ENCODE results near the gene MCM8. TPM values are rescaled to one million over a fixed set of nuclear protein-coding genes. Genes with fewer than 3 reads are reported as not detected.

Gene MCM8
- total RNA-seq, 1 experiment from 2014 or later: 28.0 TPM

DNA sequence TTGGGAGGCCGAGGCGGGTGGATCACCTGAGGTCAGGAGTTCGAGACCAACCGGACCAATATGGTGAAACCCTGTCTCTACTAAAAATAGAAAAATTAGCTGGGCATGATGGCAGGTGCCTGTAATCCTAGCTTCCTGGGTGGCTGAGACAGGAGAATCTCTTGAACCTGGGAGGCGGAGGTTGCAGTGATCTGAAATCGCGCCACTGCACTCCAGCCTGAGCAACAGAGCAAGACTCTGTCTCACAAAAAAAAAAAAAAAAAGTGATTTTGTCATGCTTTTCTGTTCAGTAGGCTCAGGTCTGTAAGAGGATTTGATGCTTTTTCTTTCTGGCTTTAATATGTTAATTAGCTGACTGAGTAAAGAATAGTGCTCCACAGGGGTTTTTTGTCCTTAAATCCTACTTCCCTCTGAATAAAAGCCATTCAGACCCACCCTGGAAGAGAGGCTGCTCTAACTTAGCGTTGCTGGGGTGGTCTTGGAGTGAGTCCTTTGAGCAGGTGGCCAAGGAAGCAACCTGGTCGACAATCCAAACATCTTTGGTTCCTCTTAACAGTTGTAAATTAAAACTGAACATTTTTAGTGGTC, 19.0 kb downstream of the MCM8 start:
- H3K4me3 Mint-ChIP-seq: no peak overlapping the region
- peaks cover 91% of the 10 kb centered on the region for H3K27me3 Mint-ChIP-seq (ENCODE audit: low read depth)
- POLR2A ChIA-PET: interaction anchor here (0.7 kb wide), 2 partner anchors 141 to 143 kb away, joined by 3 read pairs; no protein-coding TSS in a partner anchor

DNA sequence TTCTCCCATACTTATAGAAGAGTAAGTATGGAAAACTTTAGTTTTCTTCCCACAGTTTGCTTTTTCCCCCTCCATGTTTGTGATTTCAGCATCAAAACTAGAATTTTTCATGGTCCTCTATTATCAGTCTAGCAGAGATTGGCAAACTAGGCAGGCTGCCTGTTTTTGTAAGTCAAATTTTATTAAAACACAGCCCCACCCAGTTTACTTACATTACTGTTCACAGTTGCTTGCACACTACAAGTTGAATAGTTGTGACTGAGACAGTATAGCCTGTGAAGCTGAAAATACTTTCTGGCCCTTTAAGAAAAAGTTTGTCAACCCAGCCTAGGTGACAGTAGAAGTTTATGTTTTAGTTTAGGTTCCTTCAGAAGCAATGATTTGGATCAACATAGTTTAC, 19.5 kb downstream of the MCM8 start:
- TF ChIP-seq ESRRA (CRISPR knock-in tag; IDR thresholded peaks at IDR 0.05; ENCODE audit: borderline replicate concordance): no peak
- no peak for TF ChIP-seq CBFB (CRISPR knock-in tag; IDR thresholded peaks at IDR 0.05; ENCODE audit: low read depth)
- no peak for TF ChIP-seq FOXP1 (CRISPR knock-in tag; IDR thresholded peaks at IDR 0.05; ENCODE audit: borderline replicate concordance)
- no peak for TF ChIP-seq KAT7 (CRISPR knock-in tag; IDR thresholded peaks at IDR 0.05; ENCODE audit: borderline replicate concordance)
- TF ChIP-seq, protein P1, sequence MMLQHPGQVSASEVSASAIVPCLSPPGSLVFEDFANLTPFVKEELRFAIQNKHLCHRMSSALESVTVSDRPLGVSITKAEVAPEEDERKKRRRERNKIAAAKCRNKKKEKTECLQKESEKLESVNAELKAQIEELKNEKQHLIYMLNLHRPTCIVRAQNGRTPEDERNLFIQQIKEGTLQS (CRISPR knock-in tag; conservative IDR thresholded peaks at IDR 0.05): no peak
- no peak for TF ChIP-seq HMGA2 (CRISPR knock-in tag; IDR thresholded peaks at IDR 0.05)
- no peak for TF ChIP-seq CREM (CRISPR knock-in tag; IDR thresholded peaks at IDR 0.05)
- TF ChIP-seq, protein P2, sequence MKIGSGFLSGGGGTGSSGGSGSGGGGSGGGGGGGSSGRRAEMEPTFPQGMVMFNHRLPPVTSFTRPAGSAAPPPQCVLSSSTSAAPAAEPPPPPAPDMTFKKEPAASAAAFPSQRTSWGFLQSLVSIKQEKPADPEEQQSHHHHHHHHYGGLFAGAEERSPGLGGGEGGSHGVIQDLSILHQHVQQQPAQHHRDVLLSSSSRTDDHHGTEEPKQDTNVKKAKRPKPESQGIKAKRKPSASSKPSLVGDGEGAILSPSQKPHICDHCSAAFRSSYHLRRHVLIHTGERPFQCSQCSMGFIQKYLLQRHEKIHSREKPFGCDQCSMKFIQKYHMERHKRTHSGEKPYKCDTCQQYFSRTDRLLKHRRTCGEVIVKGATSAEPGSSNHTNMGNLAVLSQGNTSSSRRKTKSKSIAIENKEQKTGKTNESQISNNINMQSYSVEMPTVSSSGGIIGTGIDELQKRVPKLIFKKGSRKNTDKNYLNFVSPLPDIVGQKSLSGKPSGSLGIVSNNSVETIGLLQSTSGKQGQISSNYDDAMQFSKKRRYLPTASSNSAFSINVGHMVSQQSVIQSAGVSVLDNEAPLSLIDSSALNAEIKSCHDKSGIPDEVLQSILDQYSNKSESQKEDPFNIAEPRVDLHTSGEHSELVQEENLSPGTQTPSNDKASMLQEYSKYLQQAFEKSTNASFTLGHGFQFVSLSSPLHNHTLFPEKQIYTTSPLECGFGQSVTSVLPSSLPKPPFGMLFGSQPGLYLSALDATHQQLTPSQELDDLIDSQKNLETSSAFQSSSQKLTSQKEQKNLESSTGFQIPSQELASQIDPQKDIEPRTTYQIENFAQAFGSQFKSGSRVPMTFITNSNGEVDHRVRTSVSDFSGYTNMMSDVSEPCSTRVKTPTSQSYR (CRISPR knock-in tag; IDR thresholded peaks at IDR 0.05): no peak
- no peak for TF ChIP-seq RORB (CRISPR knock-in tag; IDR thresholded peaks at IDR 0.05)
- no peak for TF ChIP-seq SMAD4 (CRISPR knock-in tag; IDR thresholded peaks at IDR 0.05)
- TF ChIP-seq NFE2L1 (CRISPR knock-in tag; IDR thresholded peaks at IDR 0.05): no peak
- TF ChIP-seq TEAD1 (CRISPR knock-in tag; IDR thresholded peaks at IDR 0.05): no peak
- TF ChIP-seq GABPB1 (CRISPR knock-in tag; IDR thresholded peaks at IDR 0.05): no peak
- ATAC-seq (no peak), DNase-seq (ENCODE audit: low spot score) (no peak)
- Mint-ChIP-seq H3K4me1 (peaks cover 15% of the 10 kb centered on the region), H3K9me3 (no peaks in the 10 kb centered on the region), H3K27ac (no peak overlapping the region), H3K27me3 (ENCODE audit: low read depth) (peaks cover 88% of the 10 kb centered on the region), H3K4me3 (no peak overlapping the region), H3K36me3 (peaks cover 80% of the 10 kb centered on the region)
- CTCF ChIA-PET: interaction anchor here (1.2 kb wide), 1 partner anchor 32 kb away, joined by 4 read pairs; no protein-coding TSS in a partner anchor
- POLR2A ChIA-PET: interaction anchor here (0.7 kb wide), 2 partner anchors 141 to 144 kb away, joined by 3 read pairs; no protein-coding TSS in a partner anchor

More for the DNA sequence above, 19.0 kb downstream of the MCM8 start:
- TF ChIP-seq SP1 (CRISPR knock-in tag; conservative IDR thresholded peaks at IDR 0.05): no peak; the same call in 1 of the 2 replicates
- no peak for TF ChIP-seq FOXP1 (CRISPR knock-in tag; IDR thresholded peaks at IDR 0.05; ENCODE audit: borderline replicate concordance)
- TF ChIP-seq ZNF121 (CRISPR knock-in tag; IDR thresholded peaks at IDR 0.05): peak; percentile 66; the same call in 1 of the 2 replicates
- TF ChIP-seq, protein P3, sequence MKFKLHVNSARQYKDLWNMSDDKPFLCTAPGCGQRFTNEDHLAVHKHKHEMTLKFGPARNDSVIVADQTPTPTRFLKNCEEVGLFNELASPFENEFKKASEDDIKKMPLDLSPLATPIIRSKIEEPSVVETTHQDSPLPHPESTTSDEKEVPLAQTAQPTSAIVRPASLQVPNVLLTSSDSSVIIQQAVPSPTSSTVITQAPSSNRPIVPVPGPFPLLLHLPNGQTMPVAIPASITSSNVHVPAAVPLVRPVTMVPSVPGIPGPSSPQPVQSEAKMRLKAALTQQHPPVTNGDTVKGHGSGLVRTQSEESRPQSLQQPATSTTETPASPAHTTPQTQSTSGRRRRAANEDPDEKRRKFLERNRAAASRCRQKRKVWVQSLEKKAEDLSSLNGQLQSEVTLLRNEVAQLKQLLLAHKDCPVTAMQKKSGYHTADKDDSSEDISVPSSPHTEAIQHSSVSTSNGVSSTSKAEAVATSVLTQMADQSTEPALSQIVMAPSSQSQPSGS (CRISPR knock-in tag; IDR thresholded peaks at IDR 0.05; ENCODE audit: borderline replicate concordance, low read depth): no peak
- TF ChIP-seq MXD4 (CRISPR knock-in tag; IDR thresholded peaks at IDR 0.05; ENCODE audit: borderline replicate concordance): no peak
- TF ChIP-seq, protein P4, sequence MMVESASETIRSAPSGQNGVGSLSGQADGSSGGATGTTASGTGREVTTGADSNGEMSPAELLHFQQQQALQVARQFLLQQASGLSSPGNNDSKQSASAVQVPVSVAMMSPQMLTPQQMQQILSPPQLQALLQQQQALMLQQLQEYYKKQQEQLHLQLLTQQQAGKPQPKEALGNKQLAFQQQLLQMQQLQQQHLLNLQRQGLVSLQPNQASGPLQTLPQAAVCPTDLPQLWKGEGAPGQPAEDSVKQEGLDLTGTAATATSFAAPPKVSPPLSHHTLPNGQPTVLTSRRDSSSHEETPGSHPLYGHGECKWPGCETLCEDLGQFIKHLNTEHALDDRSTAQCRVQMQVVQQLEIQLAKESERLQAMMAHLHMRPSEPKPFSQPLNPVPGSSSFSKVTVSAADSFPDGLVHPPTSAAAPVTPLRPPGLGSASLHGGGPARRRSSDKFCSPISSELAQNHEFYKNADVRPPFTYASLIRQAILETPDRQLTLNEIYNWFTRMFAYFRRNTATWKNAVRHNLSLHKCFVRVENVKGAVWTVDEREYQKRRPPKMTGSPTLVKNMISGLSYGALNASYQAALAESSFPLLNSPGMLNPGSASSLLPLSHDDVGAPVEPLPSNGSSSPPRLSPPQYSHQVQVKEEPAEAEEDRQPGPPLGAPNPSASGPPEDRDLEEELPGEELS (CRISPR knock-in tag; IDR thresholded peaks at IDR 0.05): no peak
- no peak for TF ChIP-seq TEAD4 (CRISPR knock-in tag; IDR thresholded peaks at IDR 0.05)
- no peak for TF ChIP-seq HMGA2 (CRISPR knock-in tag; IDR thresholded peaks at IDR 0.05)
- no peaks in the 10 kb centered on the region for H3K9me3 Mint-ChIP-seq
- peaks cover 15% of the 10 kb centered on the region for H3K4me1 Mint-ChIP-seq
- H3K36me3 Mint-ChIP-seq: peaks cover 80% of the 10 kb centered on the region
- DNase-seq (ENCODE audit: low spot score) (peak; percentile 36), ATAC-seq (peak; percentile 95)
- H3K27ac Mint-ChIP-seq: no peak overlapping the region
- CTCF ChIA-PET: interaction anchor here (0.7 to 1.2 kb wide), 2 partner anchors 33 to 412 kb away, joined by 3 to 4 read pairs; no protein-coding TSS in a partner anchor
